ENCODE measurements around the gene THOC7. TPM values are rescaled to one million over a fixed set of nuclear protein-coding genes. Genes with fewer than 3 reads are reported as not detected.

THOC7 gene
- total RNA-seq, 1 donor from 2014 or later, result 58.3 TPM

DNA sequence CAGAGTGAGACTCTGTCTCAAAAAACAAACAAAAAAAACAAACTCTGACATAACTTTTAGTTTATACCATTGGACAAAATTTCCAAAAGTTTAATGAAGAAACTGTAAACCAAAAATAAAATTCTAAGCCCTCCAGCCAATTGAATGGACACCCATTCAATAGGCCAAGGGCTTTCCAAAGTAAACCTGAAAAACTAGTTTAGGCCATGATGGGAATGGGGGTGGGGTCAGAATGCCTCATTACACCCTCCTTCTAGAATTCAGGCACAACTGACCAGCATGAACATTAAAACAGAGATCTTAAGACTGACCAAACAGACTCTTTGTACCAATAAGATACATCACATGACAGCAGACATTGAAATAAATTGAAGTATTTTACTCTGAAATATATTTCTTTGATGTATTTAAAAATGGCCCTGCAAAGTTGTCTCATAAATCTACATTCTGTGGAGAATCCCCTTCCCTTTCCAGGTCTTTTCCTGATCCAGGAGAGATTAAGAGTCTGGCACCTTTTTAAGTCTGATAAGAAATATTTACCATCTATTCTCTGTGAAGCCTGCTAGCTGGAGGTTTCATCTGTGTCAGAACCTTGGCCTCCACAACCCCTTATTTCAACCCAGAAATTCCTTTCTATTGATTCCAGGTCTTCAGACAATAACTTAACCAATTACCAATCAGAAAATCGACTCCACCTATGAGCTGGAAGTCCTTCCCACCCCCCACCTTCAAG lies 15.7 kb downstream of the THOC7 start:
- no peak for DNase-seq (ENCODE audit: extremely low read depth, low read depth, low spot score)

DNA sequence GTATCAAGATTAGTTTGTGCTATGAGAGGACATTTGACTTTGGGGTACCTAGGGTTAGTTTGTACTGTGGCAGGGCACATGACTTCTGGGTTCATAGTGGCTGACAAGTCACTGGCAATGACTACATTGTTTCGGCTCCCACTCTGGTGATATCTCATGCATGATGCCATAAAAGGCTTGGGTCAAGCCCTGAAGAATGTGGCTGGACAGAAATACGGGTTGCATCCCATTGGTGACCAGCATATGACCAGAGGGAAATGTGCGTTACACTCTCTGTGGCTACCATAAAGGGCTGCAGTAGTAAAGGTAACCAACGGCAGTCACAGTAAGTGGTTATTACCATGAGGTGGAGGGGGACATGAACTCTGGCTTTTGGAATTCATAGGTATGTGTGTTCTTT lies 18.4 kb downstream of the THOC7 start:
- DNase-seq (ENCODE audit: extremely low read depth, low read depth, low spot score), result no peak

DNA sequence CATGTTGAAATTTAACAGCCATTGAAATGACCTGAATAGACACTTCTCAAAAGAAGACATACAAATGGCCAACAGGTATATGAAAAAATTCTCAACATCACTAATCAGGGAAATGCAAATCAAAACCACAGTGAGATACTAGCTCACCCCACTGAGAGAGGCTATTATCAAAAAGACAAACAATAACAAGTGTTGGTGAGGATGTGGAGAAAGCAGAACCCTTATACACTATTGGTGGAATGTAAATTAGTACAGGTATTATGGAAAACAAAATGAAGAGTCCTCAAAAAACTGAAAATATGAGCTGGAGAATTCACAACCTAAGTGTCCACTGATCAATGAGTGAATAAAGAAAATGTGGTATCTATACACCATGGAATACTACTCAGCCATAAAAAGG lies 21.5 kb downstream of the THOC7 start:
- no peak for DNase-seq (ENCODE audit: extremely low read depth, low read depth, low spot score)

DNA sequence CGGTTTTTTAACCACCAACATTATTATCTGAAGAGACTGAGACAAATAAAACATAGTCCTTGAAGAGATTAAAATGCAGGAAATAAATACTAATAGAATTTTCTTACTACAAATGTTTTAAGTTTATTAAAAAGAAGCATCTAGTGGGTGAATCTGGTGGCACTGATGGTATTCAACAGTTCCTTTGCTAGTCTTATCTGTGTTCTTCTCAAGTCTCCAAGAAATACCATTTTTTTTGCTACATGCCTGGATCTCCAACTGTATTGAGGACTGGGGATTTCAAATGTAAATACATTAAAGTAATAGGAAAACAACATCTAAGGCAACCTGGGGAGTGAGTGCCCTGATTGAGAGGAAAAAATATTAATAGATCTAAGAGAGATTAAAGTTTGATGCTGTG lies 21.9 kb downstream of the THOC7 start:
- DNase-seq (ENCODE audit: extremely low read depth, low read depth, low spot score), result no peak

DNA sequence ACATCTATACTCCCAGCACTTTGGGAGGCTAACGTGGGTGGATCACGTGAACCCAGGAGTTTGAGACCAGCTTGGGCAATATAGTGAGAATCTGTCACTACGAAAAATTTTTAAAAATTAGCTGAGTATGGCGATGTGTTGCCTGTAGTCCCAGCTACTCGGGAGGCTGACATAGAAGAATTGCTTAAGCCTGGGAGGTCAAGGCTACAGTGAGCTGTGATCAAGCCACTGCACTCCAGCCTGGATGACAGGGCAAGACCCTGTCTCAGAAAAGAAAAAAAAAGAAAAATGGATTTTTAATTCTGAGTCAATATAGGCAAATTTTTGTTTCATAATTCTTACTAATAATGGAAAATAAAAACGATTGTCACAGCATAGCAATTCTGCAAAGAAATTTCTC lies 31.2 kb downstream of the THOC7 start:
- DNase-seq (ENCODE audit: extremely low read depth, low read depth, low spot score), result no peak

DNA sequence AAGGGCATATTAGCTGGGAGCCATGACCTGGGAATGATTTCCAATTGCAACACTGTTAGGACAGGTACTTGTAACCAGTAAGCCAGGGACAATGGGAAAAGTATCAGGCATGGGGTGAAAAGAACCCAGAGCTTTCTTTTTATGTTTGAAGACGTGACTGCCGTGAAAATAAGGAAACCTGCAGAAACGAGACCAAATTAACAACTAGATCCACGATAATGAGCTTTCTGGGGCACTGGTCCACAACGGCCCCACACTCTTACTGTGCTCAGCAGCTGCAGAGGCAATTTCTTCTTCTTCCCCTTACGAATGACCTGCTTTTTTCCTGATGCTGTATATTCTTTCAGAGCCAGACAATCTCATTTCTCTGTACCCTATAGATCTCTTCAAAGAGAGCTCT lies 33.1 kb downstream of the THOC7 start:
- DNase-seq (ENCODE audit: extremely low read depth, low read depth, low spot score), result no peak

DNA sequence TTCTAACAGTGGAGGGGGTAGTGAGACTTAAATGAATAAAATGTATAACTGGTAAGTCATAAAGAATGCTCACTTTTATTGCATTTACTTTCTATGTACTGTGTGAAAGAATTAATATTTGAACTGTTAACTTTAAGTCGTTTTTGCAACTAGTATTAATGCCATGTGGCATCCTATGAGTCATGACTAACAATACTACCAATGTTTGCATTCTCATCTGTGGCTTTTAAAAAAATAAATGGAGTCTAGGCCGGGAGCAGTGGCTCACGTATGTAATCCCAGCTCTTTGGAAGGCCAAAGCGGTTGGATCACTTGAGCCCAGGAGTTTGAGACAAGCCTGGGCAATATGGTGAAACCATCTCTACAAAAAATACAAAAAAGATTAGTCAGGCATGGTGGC lies 39.3 kb downstream of the THOC7 start:
- peak; percentile 9 for DNase-seq (ENCODE audit: extremely low read depth, low read depth, low spot score)

DNA sequence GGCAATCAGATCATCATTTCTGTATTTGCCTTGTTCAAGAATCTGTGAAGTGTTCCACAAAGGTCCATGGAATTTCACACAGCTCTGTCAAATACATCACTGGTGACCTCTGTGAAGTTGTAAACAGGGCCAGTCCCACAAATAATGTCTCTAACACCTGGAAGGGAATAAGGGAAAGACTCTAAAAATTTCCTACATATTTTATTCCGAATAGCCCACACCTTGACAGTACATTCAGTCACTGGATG lies 44.5 kb downstream of the THOC7 start, which contains the start of gene C3orf49:
TSS of gene C3orf49 (plus strand) at position 149 of the 248 bp plus-strand sequence. CDS start 173 bp downstream, outside the sequence.
- DNase-seq (ENCODE audit: extremely low read depth, low read depth, low spot score), result no peak

DNA sequence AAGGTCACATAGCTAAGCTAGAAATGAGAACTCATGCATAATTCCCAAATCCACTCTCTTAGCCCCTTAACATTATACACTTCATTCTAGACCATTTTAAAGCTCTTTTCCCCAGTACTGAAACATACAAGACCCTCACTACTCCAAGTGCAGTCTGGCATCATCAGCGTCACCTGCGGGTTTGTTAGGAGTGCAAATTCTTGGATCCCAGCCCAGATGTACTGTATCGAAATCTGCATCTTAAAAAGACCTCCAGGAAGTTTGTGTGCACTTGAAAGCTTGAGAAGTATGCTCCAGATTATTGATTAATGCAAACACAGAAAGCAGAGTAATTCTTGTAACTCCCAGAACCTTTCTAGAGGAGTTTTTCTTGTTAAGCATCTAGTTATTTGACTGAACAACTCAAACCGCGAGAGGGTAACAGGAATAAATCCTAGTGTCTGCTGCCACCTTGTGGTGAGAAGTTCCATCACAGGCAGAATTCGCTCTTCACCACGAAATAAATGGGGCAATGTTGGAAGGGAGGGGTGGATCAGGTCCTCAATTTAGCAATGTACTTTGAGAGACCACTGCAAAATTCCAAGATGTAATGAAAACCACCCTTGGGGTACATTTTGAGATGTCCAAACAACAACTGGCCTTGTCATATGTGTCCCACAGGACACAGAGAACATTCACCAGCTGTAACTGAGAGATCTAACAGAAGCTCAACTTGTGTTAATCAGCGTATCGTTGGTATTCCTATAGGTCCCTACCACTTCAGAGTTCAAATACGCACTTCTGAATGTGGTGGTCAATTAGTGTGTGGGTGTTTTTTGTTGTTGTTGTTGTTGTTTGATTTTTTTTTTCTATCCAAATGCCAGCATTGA lies 45.1 kb downstream of the THOC7 start:
- peak; percentile 41 for DNase-seq (ENCODE audit: extremely low read depth, low read depth, low spot score)

DNA sequence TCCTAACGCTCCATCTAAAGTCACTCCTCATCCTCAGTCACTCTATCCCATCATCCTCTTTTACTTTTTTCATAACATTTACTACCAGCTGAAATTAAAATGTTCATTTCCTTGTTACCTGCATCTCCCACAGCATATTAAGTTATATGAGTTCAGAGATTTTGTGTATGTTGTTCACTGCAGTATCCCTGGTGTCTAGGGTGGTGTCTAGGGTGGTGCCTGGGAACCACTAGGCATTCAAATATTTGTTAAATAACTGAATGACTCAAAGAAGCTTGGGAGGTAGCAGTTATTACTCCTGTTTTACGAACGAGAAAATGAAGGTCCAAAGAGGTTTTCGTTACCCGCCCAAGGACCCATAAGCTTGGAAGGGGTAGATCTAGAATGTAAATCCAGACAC lies 46.4 kb downstream of the THOC7 start:
- no peak for DNase-seq (ENCODE audit: extremely low read depth, low read depth, low spot score)

DNA sequence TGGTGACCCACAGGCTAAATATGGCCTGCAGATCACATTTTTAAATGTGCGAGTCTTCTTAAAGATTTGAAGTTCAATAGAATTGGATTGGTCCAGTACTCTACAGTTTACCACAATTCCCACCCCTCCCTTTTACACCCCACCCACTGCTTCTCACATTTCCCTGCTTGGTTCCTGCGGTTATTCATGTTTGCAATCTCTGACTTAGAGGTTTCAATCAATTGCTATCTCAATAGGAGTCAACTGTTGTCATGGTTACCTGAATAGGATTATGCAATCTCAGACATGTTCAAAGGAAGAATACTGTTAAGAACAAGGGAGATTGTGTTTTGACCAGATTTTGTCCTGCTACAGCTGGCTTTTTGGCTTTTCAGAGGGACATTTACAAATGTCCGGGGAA lies 49.4 kb downstream of the THOC7 start:
- DNase-seq (ENCODE audit: extremely low read depth, low read depth, low spot score), result no peak

DNA sequence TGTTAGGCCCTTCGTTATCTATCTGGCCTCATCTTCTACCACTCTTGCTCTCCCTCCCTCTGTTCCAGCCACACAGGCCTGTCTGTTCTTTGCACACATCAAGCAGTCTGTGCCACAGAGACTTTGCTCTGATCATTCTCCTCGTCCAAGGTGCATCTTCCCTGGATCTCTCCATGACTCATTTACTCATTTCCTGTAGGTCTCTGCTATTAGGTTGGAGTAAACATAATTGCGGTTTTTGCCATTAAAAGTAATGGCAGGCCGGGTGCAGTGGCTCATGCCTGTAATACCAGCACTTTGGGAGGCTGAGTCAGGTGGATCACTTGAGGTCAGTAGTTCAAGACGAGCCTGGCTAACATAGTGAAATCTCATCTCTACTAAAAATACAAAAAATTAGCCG lies 54.0 kb downstream of the THOC7 start:
- DNase-seq (ENCODE audit: extremely low read depth, low read depth, low spot score), result no peak

DNA sequence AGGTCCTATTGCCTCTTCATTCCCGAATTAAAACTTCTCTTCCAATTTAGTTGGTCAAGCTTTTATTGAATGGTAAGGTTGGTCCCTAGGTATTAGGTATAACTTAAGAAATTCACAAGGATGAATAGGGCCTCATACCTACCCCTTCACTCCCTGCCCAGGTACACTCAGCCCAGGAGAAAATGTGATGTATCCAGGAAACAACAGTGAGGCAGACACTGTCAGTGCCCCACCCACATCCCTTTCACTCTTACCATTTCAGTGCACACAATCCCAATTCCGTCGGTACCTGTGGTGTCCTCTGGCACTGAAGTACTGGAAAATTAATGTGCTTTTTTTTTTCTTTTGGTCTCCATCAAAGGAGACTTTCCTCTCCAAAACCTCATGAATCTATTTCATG lies 55.0 kb downstream of the THOC7 start:
- no peak for DNase-seq (ENCODE audit: extremely low read depth, low read depth, low spot score)

DNA sequence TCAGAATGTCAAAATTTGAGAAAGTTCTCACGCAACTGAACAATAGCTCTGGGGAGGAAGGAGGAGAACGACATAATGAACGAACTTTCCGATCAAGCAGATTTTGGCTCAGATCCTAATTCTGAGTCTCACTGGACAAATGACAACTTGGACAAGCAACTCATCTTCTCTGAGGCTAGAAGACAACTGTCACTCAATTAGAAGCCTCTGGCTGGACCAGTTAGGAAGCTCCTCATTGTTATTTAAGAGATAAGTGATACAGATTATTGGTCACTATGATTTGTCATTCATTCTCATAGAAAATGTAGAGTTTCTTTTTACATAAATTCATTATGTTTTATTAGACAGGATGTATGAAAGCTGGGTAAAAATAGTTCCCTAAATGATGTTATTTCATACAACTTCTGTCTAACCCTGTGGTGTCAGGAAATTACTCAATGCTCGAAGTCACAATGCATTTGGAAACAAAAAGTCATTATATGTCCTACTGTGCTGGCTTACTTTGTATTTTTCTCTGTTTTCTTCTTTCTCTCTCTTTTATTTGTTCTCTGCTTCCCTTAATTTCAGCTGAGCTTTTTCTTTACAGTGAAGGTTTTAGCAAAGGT lies 55.5 kb downstream of the THOC7 start:
- no peak for DNase-seq (ENCODE audit: extremely low read depth, low read depth, low spot score)

DNA sequence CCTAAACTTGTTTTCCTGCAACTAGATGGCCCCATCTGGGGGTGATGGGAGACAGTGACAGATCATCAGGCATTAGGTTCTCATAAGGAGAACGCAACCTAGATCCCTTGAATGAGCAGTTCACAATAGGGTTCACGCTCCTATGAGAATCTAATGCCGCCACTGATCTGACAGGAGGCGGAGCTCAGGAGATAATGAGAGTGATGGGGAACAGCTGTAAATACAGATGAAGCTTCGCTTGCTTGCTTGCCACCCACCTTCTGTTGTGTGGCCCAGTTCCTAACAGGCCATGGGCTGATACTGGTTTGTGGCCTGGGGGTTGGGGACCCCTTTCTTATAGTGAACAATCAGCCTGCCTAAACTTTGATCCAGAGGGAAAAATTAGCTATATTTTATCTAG lies 59.7 kb downstream of the THOC7 start:
- DNase-seq (ENCODE audit: extremely low read depth, low read depth, low spot score), result no peak

DNA sequence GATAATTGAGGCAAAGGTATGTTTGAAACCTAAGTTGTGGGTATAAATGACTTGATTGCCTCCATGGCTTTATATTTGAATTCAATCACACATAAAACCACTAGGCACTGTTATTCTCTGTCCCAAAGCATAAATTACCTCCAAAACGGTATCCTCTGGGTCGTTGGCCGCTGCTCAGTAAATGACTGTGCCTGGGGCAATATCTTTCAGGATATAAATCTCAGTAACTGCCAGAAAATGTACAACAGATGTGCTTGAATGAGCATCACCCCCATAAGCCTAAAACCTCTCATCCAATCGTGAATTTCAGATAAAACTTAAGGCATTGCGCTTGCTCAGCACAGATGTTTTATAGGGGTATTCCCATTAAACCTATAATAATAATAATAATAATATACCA lies 63.5 kb downstream of the THOC7 start:
- no peak for DNase-seq (ENCODE audit: extremely low read depth, low read depth, low spot score)

DNA sequence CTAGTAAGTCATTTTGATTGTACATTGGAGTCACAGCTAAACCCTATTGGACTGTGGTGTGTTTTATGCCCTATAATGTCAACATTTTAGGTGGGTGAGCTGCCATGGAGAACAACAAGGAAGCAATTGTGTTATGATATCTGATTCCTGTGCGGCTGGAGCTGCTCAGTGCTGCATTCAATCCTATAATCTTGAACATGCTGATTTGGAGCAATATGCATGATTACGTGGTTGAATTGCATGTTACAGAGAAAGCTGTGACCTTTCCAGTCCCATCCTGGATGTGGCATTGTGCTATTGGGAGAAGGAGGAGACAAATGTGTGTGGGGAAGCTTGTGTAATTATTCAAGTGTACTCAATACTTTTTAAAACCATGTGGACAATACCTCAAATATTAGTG lies 64.7 kb downstream of the THOC7 start:
- DNase-seq (ENCODE audit: extremely low read depth, low read depth, low spot score), result no peak

DNA sequence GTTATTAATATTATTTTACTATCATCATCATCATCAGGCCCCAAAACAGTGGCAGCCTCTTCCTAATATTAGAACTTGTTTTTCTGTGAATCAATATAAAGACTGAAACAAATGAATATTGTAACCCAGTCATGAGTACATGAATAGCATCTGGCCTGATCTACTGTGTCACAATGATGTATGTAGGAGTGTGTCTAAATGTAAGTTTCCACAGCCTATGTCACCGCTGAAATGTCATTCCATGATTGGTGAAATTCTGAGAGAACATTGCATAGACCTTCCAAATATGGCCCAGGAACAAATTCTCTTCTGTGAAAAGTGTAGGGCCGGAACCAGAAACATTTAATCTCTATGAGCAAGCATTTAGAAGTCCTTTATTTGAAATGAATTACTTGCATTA lies 65.1 kb downstream of the THOC7 start:
- no peak for DNase-seq (ENCODE audit: extremely low read depth, low read depth, low spot score)

DNA sequence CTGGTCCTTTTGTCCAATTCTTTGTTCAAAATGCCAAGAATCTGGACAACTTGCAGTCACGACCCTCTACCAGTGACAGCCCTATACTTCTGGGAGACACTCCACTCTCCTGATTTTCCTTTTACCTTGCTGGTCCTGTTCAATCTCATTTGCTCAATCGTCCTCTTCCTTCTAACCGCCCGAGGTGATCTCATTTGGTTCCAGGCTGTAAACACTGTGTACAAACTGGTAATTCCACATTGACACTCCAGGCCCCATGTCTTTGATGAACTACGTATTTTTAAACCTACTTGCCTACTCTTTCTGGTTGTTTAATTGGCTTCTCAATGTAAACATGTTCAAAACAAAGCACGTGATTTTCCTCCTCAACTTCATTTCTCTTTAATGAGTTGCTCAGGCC lies 68.2 kb downstream of the THOC7 start:
- DNase-seq (ENCODE audit: extremely low read depth, low read depth, low spot score), result no peak

DNA sequence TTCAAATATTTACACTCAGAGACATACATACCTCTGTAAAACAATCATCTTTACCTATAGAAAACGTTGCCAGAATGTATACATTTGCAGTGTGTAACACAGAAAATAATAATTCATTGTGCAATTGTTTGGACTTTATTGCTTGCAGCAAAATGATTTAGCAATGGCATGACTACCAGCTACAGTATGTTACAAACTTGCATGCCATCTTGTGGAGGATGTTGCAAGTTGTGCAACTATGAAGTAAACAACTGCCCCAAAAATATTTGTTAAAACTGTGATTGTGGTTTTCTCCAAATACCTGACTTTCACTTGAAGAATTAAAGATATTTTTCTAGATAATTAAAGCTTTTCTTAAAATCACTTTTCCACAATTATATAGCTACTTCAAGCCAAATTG lies 71.6 kb downstream of the THOC7 start:
- no peak for DNase-seq (ENCODE audit: extremely low read depth, low read depth, low spot score)

Data from glomerular endothelial cell (primary cell).